Neural crest cell (in vitro differentiated cells): ENCODE results near the gene EWSR1. TPM values are rescaled to one million over a fixed set of nuclear protein-coding genes. Genes with fewer than 3 reads are reported as not detected.
A peak's percentile ranks its signal among the peaks of the same experiment; 100 is the strongest.

ENCODE experiments used
- DNase-seq: peaks from one replicate; pipeline ENCODE4 v3.0.0; 2021; ENCODE audit warnings: low read depth, mixed read lengths, low spot score
- H3K27ac Mint-ChIP-seq: one replicate; pipeline ENCODE4 v1.8.0; 2021; ENCODE audit warnings: mild to moderate bottlenecking, mixed read lengths; ENCODE audit not compliant: unreplicated experiment
- H3K27me3 Mint-ChIP-seq: 2 replicates; pipeline ENCODE4 v1.8.0; 2021; ENCODE audit warnings: low read depth, mild to moderate bottlenecking, mixed read lengths
- H3K36me3 Mint-ChIP-seq: 2 replicates; pipeline ENCODE4 v1.8.0; 2021; ENCODE audit warnings: low read depth, mild to moderate bottlenecking, mixed read lengths
- H3K4me1 Mint-ChIP-seq: 2 replicates; pipeline ENCODE4 v1.8.0; 2021; ENCODE audit warnings: mixed read lengths
- H3K4me3 Mint-ChIP-seq: one replicate; pipeline ENCODE4 v1.8.0; 2021; ENCODE audit warnings: mild to moderate bottlenecking, mixed read lengths
- H3K9me3 Mint-ChIP-seq: 2 replicates; pipeline ENCODE4 v1.8.0; 2021; ENCODE audit warnings: mixed read lengths
- total RNA-seq: library from RNA; stranded (reverse); gene quantifications from 2 replicates; pipeline ENCODE4 v1.2.1, GENCODE V29; 2021
- TF ChIP-seq, protein P1 (sequence below): fragments of 200-600 bp; sonication (generic); conservative IDR thresholded peaks from 2 replicates; pipeline ENCODE4 v1.5.0; 2021; ENCODE audit warnings: antibody characterized with exemption, mild to moderate bottlenecking

EWSR1 gene
- total RNA-seq, 1 donor from 2014 or later = 483 TPM

DNA sequence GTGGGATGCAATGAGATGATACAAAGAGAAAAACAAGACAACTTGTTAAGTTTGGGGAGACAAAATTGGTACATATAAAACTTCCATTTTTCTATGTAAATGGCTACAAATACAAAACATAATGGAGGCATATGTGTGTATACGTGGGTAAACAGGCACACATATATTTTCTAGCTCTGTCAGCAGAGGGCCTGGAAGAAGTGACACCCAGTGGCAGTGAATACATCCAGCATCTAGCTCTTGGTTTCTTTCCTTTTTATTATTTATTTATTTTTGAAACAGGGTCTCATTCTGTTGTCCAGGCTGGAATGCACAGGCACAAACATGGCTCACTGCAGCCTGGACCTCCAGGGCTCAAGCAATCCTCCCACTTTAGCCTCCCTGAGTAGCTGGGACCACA lies 52.5 kb downstream of the EWSR1 start:
- no peaks in the 10 kb centered on the region for H3K9me3 Mint-ChIP-seq
- DNase-seq = no peak
- H3K27me3 Mint-ChIP-seq = peaks cover 24% of the 10 kb centered on the region
- H3K4me3 Mint-ChIP-seq = no peak overlapping the region
- TF ChIP-seq, protein P1, sequence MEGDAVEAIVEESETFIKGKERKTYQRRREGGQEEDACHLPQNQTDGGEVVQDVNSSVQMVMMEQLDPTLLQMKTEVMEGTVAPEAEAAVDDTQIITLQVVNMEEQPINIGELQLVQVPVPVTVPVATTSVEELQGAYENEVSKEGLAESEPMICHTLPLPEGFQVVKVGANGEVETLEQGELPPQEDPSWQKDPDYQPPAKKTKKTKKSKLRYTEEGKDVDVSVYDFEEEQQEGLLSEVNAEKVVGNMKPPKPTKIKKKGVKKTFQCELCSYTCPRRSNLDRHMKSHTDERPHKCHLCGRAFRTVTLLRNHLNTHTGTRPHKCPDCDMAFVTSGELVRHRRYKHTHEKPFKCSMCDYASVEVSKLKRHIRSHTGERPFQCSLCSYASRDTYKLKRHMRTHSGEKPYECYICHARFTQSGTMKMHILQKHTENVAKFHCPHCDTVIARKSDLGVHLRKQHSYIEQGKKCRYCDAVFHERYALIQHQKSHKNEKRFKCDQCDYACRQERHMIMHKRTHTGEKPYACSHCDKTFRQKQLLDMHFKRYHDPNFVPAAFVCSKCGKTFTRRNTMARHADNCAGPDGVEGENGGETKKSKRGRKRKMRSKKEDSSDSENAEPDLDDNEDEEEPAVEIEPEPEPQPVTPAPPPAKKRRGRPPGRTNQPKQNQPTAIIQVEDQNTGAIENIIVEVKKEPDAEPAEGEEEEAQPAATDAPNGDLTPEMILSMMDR = peak; percentile 32
- H3K4me1 Mint-ChIP-seq = peaks cover 4% of the 10 kb centered on the region
- H3K36me3 Mint-ChIP-seq = no peaks in the 10 kb centered on the region
- no peak overlapping the region for H3K27ac Mint-ChIP-seq

DNA sequence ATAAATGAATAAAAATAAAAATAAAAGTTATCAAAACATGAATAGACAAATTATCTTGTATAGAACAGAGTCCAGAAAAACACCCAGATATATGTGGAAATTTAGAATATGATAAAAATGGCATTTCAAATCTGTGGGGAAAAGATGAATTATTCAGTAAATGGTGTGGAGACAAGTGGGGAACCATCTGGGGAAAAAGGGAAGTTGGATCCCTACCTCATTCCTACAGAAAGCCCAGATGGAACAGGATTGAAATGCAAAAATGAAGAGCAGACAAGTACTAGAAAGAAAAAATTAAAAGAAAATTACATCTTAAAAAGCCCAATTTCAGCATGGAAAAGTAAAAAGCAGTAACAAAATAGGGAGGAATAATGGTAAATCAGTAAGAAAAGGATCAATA lies 55.6 kb downstream of the EWSR1 start:
- no peaks in the 10 kb centered on the region for H3K27me3 Mint-ChIP-seq
- DNase-seq = no peak
- H3K4me1 Mint-ChIP-seq = peaks cover 10% of the 10 kb centered on the region
- H3K36me3 Mint-ChIP-seq = no peaks in the 10 kb centered on the region
- H3K27ac Mint-ChIP-seq = no peak overlapping the region
- TF ChIP-seq, protein P1 = no peak
- H3K4me3 Mint-ChIP-seq = no peak overlapping the region
- H3K9me3 Mint-ChIP-seq = no peaks in the 10 kb centered on the region

- H3K27me3 Mint-ChIP-seq = no peaks in the 10 kb centered on the region
- TF ChIP-seq, protein P1 = no peak
- no peaks in the 10 kb centered on the region for H3K36me3 Mint-ChIP-seq
- no peak for DNase-seq
- H3K4me1 Mint-ChIP-seq = peaks cover 15% of the 10 kb centered on the region
- H3K4me3 Mint-ChIP-seq = no peak overlapping the region
- H3K9me3 Mint-ChIP-seq = no peaks in the 10 kb centered on the region
- peak overlapping the region; percentile 35 for H3K27ac Mint-ChIP-seq
These were observed 57.3 kb downstream of the EWSR1 start for GRCh38 chr22:29325356-29325755.

GRCh38 chr22:29325785-29326315 lies 57.8 kb downstream of the EWSR1 start:
- H3K27me3 Mint-ChIP-seq = no peaks in the 10 kb centered on the region
- H3K9me3 Mint-ChIP-seq = no peaks in the 10 kb centered on the region
- no peak overlapping the region for H3K4me3 Mint-ChIP-seq
- TF ChIP-seq, protein P1 = no peak
- no peaks in the 10 kb centered on the region for H3K36me3 Mint-ChIP-seq
- H3K27ac Mint-ChIP-seq = no peak overlapping the region
- H3K4me1 Mint-ChIP-seq = peaks cover 20% of the 10 kb centered on the region
- DNase-seq = no peak

GRCh38 chr22:29326481-29326880 lies 58.4 kb downstream of the EWSR1 start:
- no peak overlapping the region for H3K27ac Mint-ChIP-seq
- no peak overlapping the region for H3K4me3 Mint-ChIP-seq
- TF ChIP-seq, protein P1 = no peak
- no peaks in the 10 kb centered on the region for H3K36me3 Mint-ChIP-seq
- H3K27me3 Mint-ChIP-seq = no peaks in the 10 kb centered on the region
- H3K4me1 Mint-ChIP-seq = peaks cover 22% of the 10 kb centered on the region
- no peaks in the 10 kb centered on the region for H3K9me3 Mint-ChIP-seq
- no peak for DNase-seq
